Non-pigmented ciliary epithelial cell (primary cell): ENCODE measurements around the gene CD300A.
A peak's percentile ranks its signal among the peaks of the same experiment; 100 is the strongest.

Experiments used
- DNase-seq: peaks from one replicate; pipeline ENCODE4 v3.0.0-alpha.2; 2010; ENCODE audit warnings: low read depth

Gene CD300A

GRCh38 chr17:74454197-74455024 lies 12.0 kb upstream of the CD300A start:
- peak; percentile 15 for DNase-seq

GRCh38 chr17:74455025-74455545 lies 11.3 kb upstream of the CD300A start:
- DNase-seq: no peak

GRCh38 chr17:74455821-74456220 lies 10.6 kb upstream of the CD300A start:
- no peak for DNase-seq

- DNase-seq: no peak
These were observed 9.2 kb upstream of the CD300A start for GRCh38 chr17:74457146-74457819.

GRCh38 chr17:74457820-74458166 lies 8.6 kb upstream of the CD300A start:
- DNase-seq: no peak

- DNase-seq: no peak
These were observed 7.6 kb upstream of the CD300A start for GRCh38 chr17:74458835-74459234.

GRCh38 chr17:74459622-74460021 lies 6.8 kb upstream of the CD300A start:
- no peak for DNase-seq

- DNase-seq: no peak
These were observed 6.2 kb upstream of the CD300A start for GRCh38 chr17:74460241-74460640.

GRCh38 chr17:74460996-74461395 lies 5.4 kb upstream of the CD300A start:
- DNase-seq: no peak

- DNase-seq: no peak
These were observed 4.8 kb upstream of the CD300A start for GRCh38 chr17:74461611-74462010.

GRCh38 chr17:74464730-74465377 lies 1.6 kb upstream of the CD300A start:
- DNase-seq: no peak

- DNase-seq: no peak
These were observed 890 bp upstream of the CD300A start for GRCh38 chr17:74465378-74466110.

- no peak for DNase-seq
These were observed 372 bp downstream of the CD300A start for GRCh38 chr17:74466828-74467184.

GRCh38 chr17:74467221-74467951 lies 952 bp downstream of the CD300A start:
- DNase-seq: no peak

GRCh38 chr17:74471341-74471740 lies 4.9 kb downstream of the CD300A start:
- DNase-seq: no peak

GRCh38 chr17:74472890-74473289 lies 6.5 kb downstream of the CD300A start:
- no peak for DNase-seq

- no peak for DNase-seq
These were observed 6.9 kb downstream of the CD300A start for GRCh38 chr17:74473294-74473693.

GRCh38 chr17:74474043-74474792 lies 7.8 kb downstream of the CD300A start:
- DNase-seq: no peak

GRCh38 chr17:74475189-74475588 lies 8.8 kb downstream of the CD300A start:
- DNase-seq: no peak

GRCh38 chr17:74477411-74477810 lies 11.0 kb downstream of the CD300A start:
- no peak for DNase-seq
